HCT116 (cell line): ENCODE measurements around the gene DDR1. TPM values are rescaled to one million over a fixed set of nuclear protein-coding genes. Genes with fewer than 3 reads are reported as not detected.

Source experiments
- ATAC-seq: fragments of 200-7000 bp; cut with Tn5 transposase; 2 replicates; pipeline ENCODE4 v1.9.1; 2020; ENCODE audit warnings: mild to moderate bottlenecking, moderate library complexity
- BruUV-seq: library from RNA; stranded (reverse); fragments of 400-500 nt; replicated peaks from 2 replicates; lab custom pipeline; 2021; lab: Mats Ljungman, UMichigan
- CTCF ChIA-PET: fragments of 300-600 bp; sonication (Branson Sonifier 250); formaldehyde crosslinking; loops from one replicate; lab custom pipeline; 2021; ENCODE audit warnings: antibody characterized with exemption; lab: Charles Lee
- POLR2A ChIA-PET: fragments of 300-600, 350-600 bp; sonication (Branson Sonifier 250); formaldehyde crosslinking; loops from one replicate; lab custom pipeline; 2021; ENCODE audit warnings: antibody characterized with exemption; lab: Charles Lee
- RAD21 ChIA-PET, 2 experiments: fragments of 300-600 bp; sonication (Branson Sonifier 250); formaldehyde crosslinking; loops; one replicate each; lab custom pipeline; 2023; ENCODE audit warnings: low total read pairs in 2 of 2; ENCODE audit not compliant: uncharacterized antibody in 2 of 2, unreplicated experiment in 2 of 2, low non-redundant PET in 1 of 2; lab: Charles Lee
- DNase-seq: peaks from one replicate; pipeline ENCODE4 v3.0.0-alpha.2; 2010; ENCODE audit warnings: low read depth, low spot score
- H2AFZ ChIP-seq: fragments of 200-600 bp; shearing (Covaris generic), sonication (generic); 2 replicates; pipeline ENCODE4 v1.6.1; 2017; ENCODE audit warnings: low read depth, mixed run types, mixed read lengths, antibody characterized with exemption, low read length; ENCODE audit not compliant: poor library complexity, severe bottlenecking
- H3K27ac ChIP-seq: 2 replicates; pipeline ENCODE4 v1.5.1; 2012; ENCODE audit warnings: low read depth, low read length
- H3K27me3 ChIP-seq: fragments of 200-600 bp; sonication (generic); 2 replicates; pipeline ENCODE4 v1.6.1; 2016; ENCODE audit warnings: mixed run types, low read length, mixed read lengths; ENCODE audit not compliant: insufficient read depth
- H3K36me3 ChIP-seq, 2 experiments: fragments of 200-500 bp in 1 of 2; fragments of 200-600 bp in 1 of 2; sonication (Bioruptor generic) in 1 of 2; sonication (generic) in 1 of 2; 2 replicates each; pipeline versions ENCODE4 v1.5.1 to v1.6.1; 2014 to 2016; ENCODE audit warnings: low read length in 2 of 2, inconsistent platforms in 1 of 2, mixed read lengths in 1 of 2, mixed run types in 1 of 2; ENCODE audit not compliant: insufficient read depth in 2 of 2, control insufficient read depth in 1 of 2
- H3K4me1 ChIP-seq, 2 experiments: fragments of 200-600 bp in 1 of 2; sonication (generic) in 1 of 2; 2 replicates each; pipeline versions ENCODE4 v1.5.1 to v1.6.1; 2012 to 2017; ENCODE audit warnings: low read length in 2 of 2, inconsistent platforms in 1 of 2, mild to moderate bottlenecking in 1 of 2, mixed read lengths in 1 of 2, mixed run types in 1 of 2, moderate library complexity in 1 of 2; ENCODE audit not compliant: insufficient read depth in 2 of 2, control insufficient read depth in 1 of 2
- H3K4me2 ChIP-seq: fragments of 200-600 bp; sonication (generic); 2 replicates; pipeline ENCODE4 v1.6.1; 2017; ENCODE audit warnings: mixed run types, low read length, mixed read lengths
- H3K4me3 ChIP-seq, 2 experiments: fragments of 200-600 bp in 1 of 2; sonication (generic) in 1 of 2; replicated peaks in 1 of 2; 2 replicates each; pipeline ENCODE4 v1.5.1; 2011 to 2016; ENCODE audit warnings: low read length in 2 of 2, control low read depth in 1 of 2, low read depth in 1 of 2, mild to moderate bottlenecking in 1 of 2, mixed read lengths in 1 of 2, mixed run types in 1 of 2
- H3K79me2 ChIP-seq: fragments of 200-600 bp; sonication (generic); 2 replicates; pipeline ENCODE4 v1.6.1; 2017; ENCODE audit warnings: mild to moderate bottlenecking, mixed run types, low read length, moderate library complexity, mixed read lengths; ENCODE audit not compliant: insufficient read depth
- H3K9ac ChIP-seq: fragments of 200-600 bp; sonication (generic); 2 replicates; pipeline ENCODE4 v1.6.1; 2016; ENCODE audit warnings: low read length, mixed read lengths
- H3K9me2 ChIP-seq: fragments of 200-600 bp; sonication (generic), shearing (Covaris generic); 2 replicates; pipeline ENCODE4 v1.6.1; 2017; ENCODE audit warnings: mixed run types, mild to moderate bottlenecking, moderate library complexity; ENCODE audit not compliant: insufficient read depth
- H3K9me3 ChIP-seq, 2 experiments: fragments of 200-500 bp in 1 of 2; fragments of 200-600 bp in 1 of 2; sonication (Bioruptor generic) in 1 of 2; sonication (generic) in 1 of 2; 2 replicates each; pipeline ENCODE4 v1.6.1; 2014 to 2017; ENCODE audit warnings: low read length in 2 of 2, mixed read lengths in 2 of 2, inconsistent platforms in 1 of 2, low read depth in 1 of 2, mild to moderate bottlenecking in 1 of 2, mixed run types in 1 of 2, moderate library complexity in 1 of 2; ENCODE audit not compliant: control insufficient read depth in 1 of 2, insufficient read depth in 1 of 2
- H4K20me1 ChIP-seq: fragments of 200-600 bp; sonication (generic), shearing (Covaris generic); 2 replicates; pipeline ENCODE4 v1.6.1; 2017; ENCODE audit warnings: mixed run types, mild to moderate bottlenecking, moderate library complexity; ENCODE audit not compliant: insufficient read depth
- EGR1 ChIP-seq: IDR thresholded peaks from 2 replicates; pipeline ENCODE4 v1.6.1; 2012; ENCODE audit warnings: low read depth
- ELF1 ChIP-seq: IDR thresholded peaks from 2 replicates; pipeline ENCODE4 v1.6.1; 2012; ENCODE audit warnings: low read depth, borderline replicate concordance
- FOSL1 ChIP-seq: IDR thresholded peaks from 2 replicates; pipeline ENCODE4 v1.6.1; 2012; ENCODE audit warnings: low read depth
- JUND ChIP-seq: IDR thresholded peaks from 2 replicates; pipeline ENCODE4 v1.6.1; 2012
- POLR2A ChIP-seq: IDR thresholded peaks from 2 replicates; pipeline ENCODE4 v1.7.0; 2011; ENCODE audit warnings: borderline replicate concordance; ENCODE audit not compliant: insufficient read depth, insufficient read length; ENCODE audit errors: extremely low read depth
- POLR2AphosphoS5 ChIP-seq: IDR thresholded peaks from 2 replicates; pipeline ENCODE4 v1.6.1; 2011; ENCODE audit warnings: mild to moderate bottlenecking, low read depth, low read length, moderate library complexity
- RAD21 ChIP-seq: IDR thresholded peaks from 2 replicates; pipeline ENCODE4 v1.6.1; 2012; ENCODE audit warnings: low read depth, mild to moderate bottlenecking
- SIN3A ChIP-seq: IDR thresholded peaks from 2 replicates; pipeline ENCODE4 v1.6.1; 2012; ENCODE audit warnings: low read depth
- SP1 ChIP-seq: IDR thresholded peaks from 2 replicates; pipeline ENCODE4 v1.6.1; 2012; ENCODE audit warnings: low read depth
- SRF ChIP-seq: IDR thresholded peaks from 2 replicates; pipeline ENCODE4 v1.6.1; 2012; ENCODE audit warnings: low read depth
- TCF7L2 ChIP-seq: IDR thresholded peaks from 2 replicates; pipeline ENCODE4 v1.7.0; 2011; ENCODE audit warnings: borderline replicate concordance, inconsistent platforms; ENCODE audit not compliant: insufficient read depth, insufficient read length; ENCODE audit errors: extremely low read depth
- ZNF274 ChIP-seq: fragments of 200-500 bp; sonication (Bioruptor generic); IDR thresholded peaks from 2 replicates; pipeline ENCODE4 v1.6.1; 2014; ENCODE audit warnings: mild to moderate bottlenecking, low read depth, low read length, inconsistent platforms
- intact Hi-C: fragments of 100-400 bp; cut with micrococcal nuclease; formaldehyde crosslinking; loops from 2 replicates; pipeline ENCODE4 v1.10.0; 2022
- total RNA-seq: library from RNA; stranded (reverse); gene quantifications from one replicate; pipeline ENCODE4 v1.2.1, GENCODE V29; 2021; ENCODE audit not compliant: unreplicated experiment
- TF ChIP-seq, protein P1 (sequence below): IDR thresholded peaks from 2 replicates; pipeline ENCODE4 v1.6.1; 2012; ENCODE audit warnings: low read depth
- TF ChIP-seq, protein P2 (sequence below): IDR thresholded peaks from 2 replicates; pipeline ENCODE4 v1.6.1; 2012
- TF ChIP-seq, protein P3 (sequence below): IDR thresholded peaks from 2 replicates; pipeline ENCODE4 v1.6.1; 2012

Gene DDR1
- total RNA-seq, 1 experiment from 2014 or later: 211 TPM

DNA sequence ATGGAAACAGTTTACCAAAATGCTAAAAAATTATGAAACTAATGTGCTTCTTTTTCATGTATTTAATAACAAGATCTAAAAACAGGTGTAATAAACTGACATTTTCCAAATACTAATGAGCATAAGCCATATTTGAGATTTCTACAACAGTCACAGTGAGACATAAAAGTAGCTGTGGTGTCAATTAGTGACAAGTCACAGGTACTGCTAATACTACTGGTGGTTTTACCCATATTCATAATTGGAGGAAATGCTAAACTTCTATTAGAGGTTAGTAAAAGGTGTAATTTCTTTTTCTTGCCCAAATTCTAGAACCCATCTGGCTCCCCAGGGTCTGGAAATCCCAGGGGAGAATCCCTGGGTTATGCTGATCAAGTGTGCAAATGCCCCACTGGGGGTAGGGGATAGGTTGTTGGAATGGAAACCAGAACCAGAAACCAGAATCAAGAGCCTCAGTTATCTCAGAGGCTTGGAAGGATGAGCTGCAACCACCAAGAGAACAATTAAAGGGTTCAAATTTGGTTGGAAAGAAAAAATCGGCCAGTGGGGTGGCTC lies 16.6 kb downstream of the DDR1 start:
- RAD21 ChIA-PET: interaction anchor here in 1 of 2 experiments (0.7 kb wide), 1 partner anchor 18 kb away, joined by 3 read pairs; no protein-coding TSS in a partner anchor
- no peaks in the 10 kb centered on the region for H3K79me2 ChIP-seq
- DNase-seq: no peak
- intact Hi-C loops: no loop called here
- CTCF ChIA-PET: no interaction called here
- no peak overlapping the region for H3K9ac ChIP-seq
- H3K36me3 ChIP-seq: peaks cover 22 to 25% of the 10 kb centered on the region in 2 experiments; a peak in 3 of 4 replicates
- TF ChIP-seq SIN3A (no peak), EGR1 (no peak)
- TF ChIP-seq, all 23 proteins: peak for 0
- Histone ChIP-seq H3K4me3 (no peak overlapping the region), H4K20me1 (no peaks in the 10 kb centered on the region), H3K27ac (no peak overlapping the region), H2AFZ (no peak overlapping the region), H3K9me3 (no peaks in the 10 kb centered on the region), H3K9me2 (no peaks in the 10 kb centered on the region), H3K27me3 (no peaks in the 10 kb centered on the region), H3K4me2 (no peak overlapping the region), H3K4me1 (no peaks in the 10 kb centered on the region)
- ATAC-seq: no peak
- no TSS peak for BruUV-seq
- POLR2A ChIA-PET: no interaction called here

DNA sequence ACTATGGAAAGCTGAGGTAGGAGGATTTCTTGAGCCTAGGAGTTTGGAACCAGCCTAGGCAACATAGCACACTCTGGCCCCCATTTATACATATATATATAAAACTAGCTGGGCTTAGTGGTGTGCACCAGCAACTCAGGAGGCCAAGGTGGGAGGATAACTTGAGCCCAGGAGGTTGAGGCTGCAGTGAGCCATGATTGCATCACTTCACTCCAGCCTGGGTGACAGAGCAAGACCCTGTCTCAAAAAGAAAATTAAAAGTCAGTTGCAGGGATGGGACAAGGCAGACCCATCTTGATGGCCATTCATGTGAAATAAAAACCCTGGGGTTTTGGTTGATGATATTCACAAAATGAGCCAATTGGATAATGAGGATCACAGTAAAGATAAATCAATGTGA lies 17.1 kb downstream of the DDR1 start:
- no peaks in the 10 kb centered on the region for H3K9me2 ChIP-seq
- no peaks in the 10 kb centered on the region for H3K4me1 ChIP-seq
- TF ChIP-seq POLR2AphosphoS5 (no peak; the same call in 1 of the 2 replicates), SRF (no peak), FOSL1 (no peak), SIN3A (no peak), RAD21 (no peak), JUND (no peak), TCF7L2 (no peak), POLR2A (no peak), ELF1 (no peak), SP1 (no peak), ZNF274 (no peak), EGR1 (no peak)
- TF ChIP-seq, protein P1, sequence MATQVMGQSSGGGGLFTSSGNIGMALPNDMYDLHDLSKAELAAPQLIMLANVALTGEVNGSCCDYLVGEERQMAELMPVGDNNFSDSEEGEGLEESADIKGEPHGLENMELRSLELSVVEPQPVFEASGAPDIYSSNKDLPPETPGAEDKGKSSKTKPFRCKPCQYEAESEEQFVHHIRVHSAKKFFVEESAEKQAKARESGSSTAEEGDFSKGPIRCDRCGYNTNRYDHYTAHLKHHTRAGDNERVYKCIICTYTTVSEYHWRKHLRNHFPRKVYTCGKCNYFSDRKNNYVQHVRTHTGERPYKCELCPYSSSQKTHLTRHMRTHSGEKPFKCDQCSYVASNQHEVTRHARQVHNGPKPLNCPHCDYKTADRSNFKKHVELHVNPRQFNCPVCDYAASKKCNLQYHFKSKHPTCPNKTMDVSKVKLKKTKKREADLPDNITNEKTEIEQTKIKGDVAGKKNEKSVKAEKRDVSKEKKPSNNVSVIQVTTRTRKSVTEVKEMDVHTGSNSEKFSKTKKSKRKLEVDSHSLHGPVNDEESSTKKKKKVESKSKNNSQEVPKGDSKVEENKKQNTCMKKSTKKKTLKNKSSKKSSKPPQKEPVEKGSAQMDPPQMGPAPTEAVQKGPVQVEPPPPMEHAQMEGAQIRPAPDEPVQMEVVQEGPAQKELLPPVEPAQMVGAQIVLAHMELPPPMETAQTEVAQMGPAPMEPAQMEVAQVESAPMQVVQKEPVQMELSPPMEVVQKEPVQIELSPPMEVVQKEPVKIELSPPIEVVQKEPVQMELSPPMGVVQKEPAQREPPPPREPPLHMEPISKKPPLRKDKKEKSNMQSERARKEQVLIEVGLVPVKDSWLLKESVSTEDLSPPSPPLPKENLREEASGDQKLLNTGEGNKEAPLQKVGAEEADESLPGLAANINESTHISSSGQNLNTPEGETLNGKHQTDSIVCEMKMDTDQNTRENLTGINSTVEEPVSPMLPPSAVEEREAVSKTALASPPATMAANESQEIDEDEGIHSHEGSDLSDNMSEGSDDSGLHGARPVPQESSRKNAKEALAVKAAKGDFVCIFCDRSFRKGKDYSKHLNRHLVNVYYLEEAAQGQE: no peak
- TF ChIP-seq, protein P2, sequence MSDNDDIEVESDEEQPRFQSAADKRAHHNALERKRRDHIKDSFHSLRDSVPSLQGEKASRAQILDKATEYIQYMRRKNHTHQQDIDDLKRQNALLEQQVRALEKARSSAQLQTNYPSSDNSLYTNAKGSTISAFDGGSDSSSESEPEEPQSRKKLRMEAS: no peak
- TF ChIP-seq, protein P3, sequence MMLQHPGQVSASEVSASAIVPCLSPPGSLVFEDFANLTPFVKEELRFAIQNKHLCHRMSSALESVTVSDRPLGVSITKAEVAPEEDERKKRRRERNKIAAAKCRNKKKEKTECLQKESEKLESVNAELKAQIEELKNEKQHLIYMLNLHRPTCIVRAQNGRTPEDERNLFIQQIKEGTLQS: no peak

More for the DNA sequence above, 17.1 kb downstream of the DDR1 start:
- ChIA-PET CTCF (no interaction called here), RAD21 (no interaction called here), POLR2A (no interaction called here)
- Histone ChIP-seq H3K27me3 (no peaks in the 10 kb centered on the region), H3K27ac (no peak overlapping the region), H2AFZ (no peak overlapping the region), H3K4me3 (no peak overlapping the region), H3K4me2 (no peak overlapping the region), H3K9me3 (no peaks in the 10 kb centered on the region), H4K20me1 (no peaks in the 10 kb centered on the region), H3K36me3 (peaks cover 19 to 25% of the 10 kb centered on the region in 2 experiments; a peak in 3 of 4 replicates), H3K9ac (no peak overlapping the region), H3K79me2 (no peaks in the 10 kb centered on the region)
- DNase-seq (no peak), ATAC-seq (no peak)
- intact Hi-C loops: no loop called here
- no TSS peak for BruUV-seq
